Memory B cell (primary cell): ENCODE results near the gene ETFB.

ENCODE experiments used
- ATAC-seq: fragments of 150-1000 bp; cut with Tn5 transposase; 2 replicates; pipeline ENCODE4 v1.10.0; 2021; ENCODE audit warnings: low read depth, mild to moderate bottlenecking, moderate library complexity
- DNase-seq, 2 donors: peaks; one replicate each; pipeline ENCODE4 v3.0.0; 2022; ENCODE audit warnings: low spot score in 2 of 2
- H3K27ac Mint-ChIP-seq: one replicate; pipeline ENCODE4 v1.8.0; 2022; ENCODE audit warnings: mild to moderate bottlenecking, moderate library complexity, mixed read lengths
- H3K27me3 Mint-ChIP-seq: one replicate; pipeline ENCODE4 v1.8.0; 2022; ENCODE audit warnings: mixed read lengths
- H3K36me3 Mint-ChIP-seq: one replicate; pipeline ENCODE4 v1.8.0; 2022; ENCODE audit warnings: mild to moderate bottlenecking, mixed read lengths
- H3K4me1 Mint-ChIP-seq: one replicate; pipeline ENCODE4 v1.8.0; 2022; ENCODE audit warnings: mixed read lengths
- H3K4me3 Mint-ChIP-seq: one replicate; pipeline ENCODE4 v1.8.0; 2022; ENCODE audit warnings: mild to moderate bottlenecking, moderate library complexity, mixed read lengths
- H3K9me3 Mint-ChIP-seq: one replicate; pipeline ENCODE4 v1.8.0; 2022; ENCODE audit warnings: mixed read lengths

Gene ETFB

DNA sequence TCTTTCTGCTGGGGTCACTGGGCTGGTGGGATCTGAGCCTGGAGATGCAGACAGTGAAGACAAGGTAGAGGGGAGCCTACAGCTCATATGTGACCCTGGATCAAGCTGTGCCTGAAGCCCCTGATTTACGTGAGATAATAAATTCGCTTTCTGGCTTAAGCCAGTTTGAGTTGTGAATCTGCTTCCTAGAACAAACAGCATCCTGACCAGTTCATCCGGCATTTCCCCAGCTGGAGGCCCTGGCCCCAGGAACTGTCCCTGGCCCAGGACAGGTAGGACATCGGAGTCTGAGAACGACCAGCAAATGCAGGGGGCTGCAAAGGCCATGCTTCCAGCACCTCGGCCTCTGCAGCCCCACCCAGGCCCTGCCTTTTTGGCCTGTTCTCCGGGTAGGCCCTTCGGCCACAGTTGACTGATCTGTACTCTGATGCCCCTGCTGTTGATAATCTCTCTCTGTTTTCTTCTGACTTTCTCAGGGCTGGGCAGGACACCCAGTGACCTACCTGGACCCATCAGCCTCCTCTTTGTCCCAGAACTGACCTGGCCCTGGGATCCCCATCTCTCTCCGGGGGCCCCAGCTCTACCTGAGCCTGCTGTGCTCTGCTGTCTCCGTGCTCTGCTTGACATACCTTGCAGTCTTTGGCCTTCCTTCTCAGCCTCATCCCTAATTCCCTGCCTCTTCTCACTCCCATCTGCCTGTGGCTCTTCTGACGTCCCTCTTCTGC lies 14.8 kb downstream of the ETFB start:
- Mint-ChIP-seq H3K4me1 (peaks cover 6% of the 10 kb centered on the region), H3K9me3 (no peaks in the 10 kb centered on the region), H3K4me3 (no peak overlapping the region), H3K27ac (no peak overlapping the region), H3K36me3 (peaks cover 29% of the 10 kb centered on the region), H3K27me3 (no peaks in the 10 kb centered on the region)
- ATAC-seq (no peak), DNase-seq (no peak)

DNA sequence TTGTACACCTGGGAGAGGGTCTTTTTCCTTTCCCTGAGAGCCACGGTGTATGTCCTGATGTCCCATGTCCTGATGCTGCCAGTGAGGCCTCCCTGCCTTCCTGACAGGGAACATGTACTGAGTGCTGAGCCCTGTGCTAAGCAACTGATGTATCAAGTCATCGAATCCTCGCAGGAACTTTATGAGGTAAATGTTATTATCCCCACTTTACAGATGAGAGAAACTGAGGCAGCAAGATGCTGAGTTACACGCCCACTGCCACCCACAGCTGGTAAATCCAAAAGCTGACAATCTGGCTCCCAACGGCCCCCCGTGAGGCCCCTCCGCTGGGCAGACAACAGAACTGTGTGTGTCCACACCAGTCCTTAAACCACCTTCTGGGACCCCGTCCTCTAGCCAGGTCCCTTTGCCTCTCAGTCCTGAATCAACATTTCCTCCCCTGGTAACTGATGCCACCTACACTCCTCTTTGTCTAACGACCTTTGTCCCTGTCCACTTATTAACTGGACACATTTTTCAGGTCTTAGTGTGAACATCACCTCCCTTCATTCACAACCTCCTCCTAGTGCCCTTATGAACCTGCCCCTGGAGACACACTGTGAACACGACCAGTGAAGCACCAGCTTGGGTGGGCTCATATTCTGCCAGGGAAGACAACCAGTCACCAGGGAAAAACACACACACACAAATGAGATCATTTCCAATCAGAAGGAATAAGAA lies 18.8 kb downstream of the ETFB start:
- no peaks in the 10 kb centered on the region for H3K9me3 Mint-ChIP-seq
- H3K4me3 Mint-ChIP-seq, result no peak overlapping the region
- DNase-seq, result no peak
- no peaks in the 10 kb centered on the region for H3K27me3 Mint-ChIP-seq
- H3K4me1 Mint-ChIP-seq, result peaks cover 27% of the 10 kb centered on the region
- H3K27ac Mint-ChIP-seq, result peak overlapping the region; percentile 1
- ATAC-seq, result no peak
- peaks cover 21% of the 10 kb centered on the region for H3K36me3 Mint-ChIP-seq

DNA sequence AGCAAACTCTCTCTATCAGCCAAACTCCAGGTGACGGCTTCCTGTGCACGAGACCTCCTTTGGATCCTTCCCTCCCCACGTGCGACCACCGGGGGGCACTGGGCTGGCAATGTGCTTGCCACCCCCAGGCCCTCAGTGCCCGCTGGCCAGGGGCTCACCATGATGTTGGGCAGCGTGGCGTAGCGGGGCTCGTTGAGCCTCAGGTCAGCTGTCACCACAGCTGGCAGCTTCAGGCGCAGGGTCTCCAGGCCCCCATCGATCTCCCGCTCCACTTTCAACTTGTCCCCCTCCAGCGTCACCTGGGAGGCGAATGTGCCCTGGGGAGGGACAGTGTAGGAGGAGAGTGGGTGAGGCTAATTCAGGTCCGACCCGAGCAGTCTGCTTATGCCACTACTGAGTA lies 19.4 kb downstream of the ETFB start:
- Mint-ChIP-seq H3K36me3 (peaks cover 15% of the 10 kb centered on the region), H3K4me3 (no peak overlapping the region), H3K9me3 (no peaks in the 10 kb centered on the region), H3K4me1 (peaks cover 29% of the 10 kb centered on the region), H3K27ac (no peak overlapping the region), H3K27me3 (no peaks in the 10 kb centered on the region)
- ATAC-seq (no peak), DNase-seq (no peak)

DNA sequence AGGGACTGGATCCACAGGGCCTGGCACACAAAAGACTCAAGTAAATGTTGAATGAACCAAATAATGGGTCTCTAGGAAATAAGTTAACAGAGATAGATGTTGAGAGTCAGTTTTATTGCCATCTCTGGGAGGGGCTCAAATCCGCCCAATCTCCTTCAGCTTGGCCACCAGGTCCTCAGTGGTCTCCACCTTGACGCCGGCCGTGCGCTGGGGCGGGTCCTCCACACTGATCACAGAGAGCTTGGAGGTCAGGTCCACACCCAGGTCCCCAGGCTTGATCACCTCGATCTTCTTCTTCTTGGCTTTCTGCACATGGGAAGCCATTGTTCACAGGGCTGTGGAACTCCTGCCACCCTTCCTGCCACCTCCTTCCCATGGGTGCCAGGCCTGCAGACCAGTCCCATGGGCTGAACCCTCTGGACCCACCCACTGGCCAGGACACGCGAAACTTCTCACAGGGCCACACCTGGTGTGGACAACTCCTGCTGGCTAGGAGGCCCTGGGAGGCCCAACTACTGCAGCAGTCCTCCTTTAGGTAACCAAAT lies 21.0 kb downstream of the ETFB start:
- Mint-ChIP-seq H3K4me1 (peaks cover 32% of the 10 kb centered on the region), H3K36me3 (peaks cover 9% of the 10 kb centered on the region), H3K9me3 (no peaks in the 10 kb centered on the region), H3K4me3 (peak overlapping the region; percentile 79), H3K27me3 (no peaks in the 10 kb centered on the region), H3K27ac (peak overlapping the region; percentile 94)
- ATAC-seq (no peak), DNase-seq (no peak)

DNA sequence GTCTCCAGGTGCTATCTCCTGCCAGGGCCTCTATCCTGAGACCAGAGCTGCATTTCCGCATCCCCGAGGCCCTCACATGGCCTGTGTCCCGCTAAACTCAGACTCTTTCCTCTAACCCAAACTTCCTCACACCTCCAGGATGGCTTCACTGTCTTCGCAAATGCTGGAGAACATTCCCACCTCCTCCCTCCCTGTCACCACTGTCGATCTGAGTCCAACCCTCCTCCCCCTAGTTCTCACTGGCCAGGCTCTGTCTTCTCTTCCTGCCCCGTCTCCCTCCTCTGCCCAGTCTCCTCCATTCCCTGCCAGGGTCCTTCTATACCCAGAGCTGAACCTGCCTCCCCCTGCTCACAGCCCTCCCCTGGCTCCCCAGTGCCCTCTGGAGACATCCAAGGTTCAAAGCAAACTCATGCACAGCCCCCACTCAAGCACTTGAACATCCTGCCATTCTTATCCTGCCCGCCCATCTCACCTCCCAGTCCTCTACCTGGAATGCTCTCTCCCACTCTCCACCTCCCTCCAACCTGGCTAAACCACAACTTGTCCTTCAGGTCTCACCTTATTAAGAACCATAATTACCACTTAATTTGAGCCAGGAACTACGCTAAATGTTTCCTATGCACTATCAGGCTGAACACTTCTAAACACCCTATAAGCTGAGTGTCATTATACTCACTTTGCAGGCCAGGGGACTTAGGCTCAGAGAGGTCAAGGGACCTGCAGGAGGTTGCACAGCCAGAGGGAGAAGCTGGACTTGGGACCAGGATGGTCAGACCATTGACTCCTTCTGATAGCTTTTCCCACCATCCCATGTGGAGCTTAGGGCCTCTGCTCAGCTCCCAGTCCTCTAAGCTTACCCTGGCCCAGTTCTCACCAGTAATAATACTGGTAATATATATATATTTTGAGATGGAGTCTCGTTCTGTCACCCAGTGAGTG lies 23.3 kb downstream of the ETFB start:
- ATAC-seq (no peak), DNase-seq (no peak)
- no peaks in the 10 kb centered on the region for H3K9me3 Mint-ChIP-seq
- H3K4me3 Mint-ChIP-seq, result peak overlapping the region; percentile 2
- peaks cover 42% of the 10 kb centered on the region for H3K4me1 Mint-ChIP-seq
- peaks cover 6% of the 10 kb centered on the region for H3K36me3 Mint-ChIP-seq
- H3K27me3 Mint-ChIP-seq, result no peaks in the 10 kb centered on the region
- peak overlapping the region; percentile 63 for H3K27ac Mint-ChIP-seq

DNA sequence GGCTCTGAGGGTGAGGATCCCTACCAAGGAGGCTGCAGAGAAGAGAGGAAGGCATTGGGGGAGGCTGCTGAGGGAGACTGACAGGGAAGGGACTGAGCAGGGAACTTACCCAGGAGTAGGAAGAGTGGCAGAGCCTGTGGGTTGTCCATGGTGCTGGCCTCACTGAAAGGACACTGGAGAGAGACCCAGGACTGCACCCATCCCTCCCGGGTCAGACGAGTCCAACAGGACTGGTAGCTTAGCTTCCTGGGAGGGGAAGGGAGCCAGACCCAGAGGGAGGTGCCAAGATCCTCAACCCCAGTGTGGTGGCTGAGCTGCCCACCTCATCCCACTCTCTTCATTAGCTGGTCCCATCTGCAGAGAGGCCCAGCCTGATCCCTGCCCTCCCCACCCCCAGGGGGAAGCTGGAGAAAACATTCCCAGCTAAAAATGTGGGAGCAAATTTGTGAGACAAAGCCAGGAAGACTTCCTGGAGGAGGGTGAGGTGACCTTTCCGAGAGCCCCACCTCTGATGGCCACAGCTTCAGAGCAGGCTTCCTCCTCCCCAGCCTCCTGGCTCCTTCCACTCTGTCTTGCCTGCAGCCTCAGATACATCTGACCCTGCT lies 24.1 kb downstream of the ETFB start, which contains the start of gene VSIG10L:
Gene VSIG10L, minus strand, starts transcription at position 164 of the 605 bp plus-strand sequence. Its CDS starts 15 bp downstream, at position 149.
- H3K4me3 Mint-ChIP-seq, result peak within 1 kb of the TSS; percentile 98
- no peaks in the 10 kb centered on the region for H3K9me3 Mint-ChIP-seq
- DNase-seq, result no peak
- ATAC-seq, result no peak
- no peaks in the 10 kb centered on the region for H3K27me3 Mint-ChIP-seq
- peaks cover 39% of the 10 kb centered on the region for H3K4me1 Mint-ChIP-seq
- peak within 1 kb of the TSS; percentile 63 for H3K27ac Mint-ChIP-seq
- H3K36me3 Mint-ChIP-seq, result peaks cover 3% of the 10 kb centered on the region

DNA sequence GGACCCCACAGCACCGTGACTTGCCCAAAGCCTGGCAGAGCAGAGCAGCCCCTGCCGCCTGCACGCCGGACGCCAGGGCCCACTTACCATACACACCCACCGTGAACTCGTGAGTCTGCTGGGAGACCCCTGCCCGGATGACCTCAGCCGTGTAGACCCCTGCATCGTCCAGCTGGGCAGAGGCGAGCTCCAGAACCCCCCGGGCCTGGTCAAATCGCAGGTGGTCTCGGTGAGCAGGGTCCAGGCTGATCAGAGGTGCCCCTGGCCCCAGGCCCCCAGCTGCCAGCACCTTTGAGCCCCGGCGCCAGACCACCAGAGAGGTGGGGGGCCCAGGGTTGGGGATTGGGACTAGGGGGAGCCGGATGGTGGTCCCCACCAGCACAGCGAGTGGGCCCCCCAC lies 25.1 kb downstream of the ETFB start:
- DNase-seq, result no peak
- Mint-ChIP-seq H3K4me3 (peak overlapping the region; percentile 98), H3K4me1 (peaks cover 39% of the 10 kb centered on the region), H3K9me3 (no peaks in the 10 kb centered on the region), H3K36me3 (peaks cover 2% of the 10 kb centered on the region), H3K27me3 (no peaks in the 10 kb centered on the region), H3K27ac (peak overlapping the region; percentile 53)
- ATAC-seq, result no peak

DNA sequence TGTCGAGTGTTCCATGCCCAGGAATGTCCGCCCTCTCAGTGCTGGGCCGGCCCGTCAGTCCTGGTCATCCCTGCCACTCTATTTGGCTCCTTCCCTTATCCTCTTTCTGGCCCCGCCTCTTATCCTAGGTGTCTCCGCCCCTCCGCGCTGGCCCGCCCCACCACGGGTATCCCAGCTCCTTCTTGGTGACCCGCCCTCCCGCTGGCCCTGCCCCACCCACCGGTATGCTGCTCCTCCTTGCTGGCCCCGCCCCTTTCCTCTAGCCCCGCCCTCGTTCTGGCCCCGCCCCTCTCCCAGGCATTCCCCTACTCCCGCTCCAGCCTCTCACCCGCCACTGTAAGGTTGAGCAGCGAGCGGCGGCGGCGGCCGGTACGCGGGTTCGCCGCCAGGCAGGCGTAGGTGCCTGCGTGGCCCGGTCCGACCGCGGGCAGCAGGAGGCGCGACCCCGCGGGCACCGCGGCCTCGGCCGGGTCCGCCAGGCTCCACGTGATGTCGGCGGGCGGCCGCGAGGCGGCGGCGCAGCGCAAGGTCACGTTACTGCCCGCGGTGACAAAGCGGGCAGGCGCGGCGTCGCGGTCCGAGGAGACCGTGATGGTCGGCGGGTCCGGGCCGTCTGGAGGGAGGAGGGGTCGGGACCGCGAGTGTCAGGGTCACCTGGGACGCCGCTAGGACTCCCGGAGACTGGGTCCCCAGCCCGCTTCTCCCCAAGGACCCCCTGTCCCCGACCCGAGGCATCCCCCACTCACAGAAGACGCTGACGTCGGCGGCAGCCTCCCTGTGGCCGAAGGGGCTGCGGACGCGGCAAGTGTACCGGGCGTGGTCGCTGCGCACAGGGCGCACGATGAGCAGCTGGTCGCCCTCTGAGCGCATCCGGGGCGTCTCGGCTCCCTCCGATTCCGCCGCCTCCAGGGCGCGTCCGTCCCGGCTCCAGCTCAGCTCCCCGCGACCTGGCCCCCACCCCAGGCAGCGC lies 26.2 kb downstream of the ETFB start:
- ATAC-seq, result peak; percentile 68

DNA sequence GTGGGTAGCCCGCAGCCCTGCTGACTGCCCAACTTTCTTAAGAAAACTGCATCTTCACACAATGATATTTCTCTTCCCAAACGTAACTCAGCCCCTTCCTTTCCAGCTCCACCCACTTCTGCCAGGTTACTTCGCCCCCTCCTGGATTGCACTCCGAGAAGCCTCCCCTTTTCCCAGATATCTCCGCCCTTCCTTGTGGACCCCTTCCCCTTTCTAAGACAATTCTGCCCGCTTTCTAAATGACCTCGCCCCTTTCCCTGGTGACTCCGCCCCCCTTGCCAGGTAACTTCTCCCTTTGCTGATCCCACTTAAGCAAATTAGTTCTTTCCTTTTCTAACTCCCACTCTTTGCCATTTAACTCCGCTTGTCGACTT lies 26.9 kb downstream of the ETFB start:
- ATAC-seq (peak; percentile 3), DNase-seq (no peak)
- Mint-ChIP-seq H3K4me1 (peaks cover 29% of the 10 kb centered on the region), H3K27me3 (no peaks in the 10 kb centered on the region), H3K9me3 (no peaks in the 10 kb centered on the region), H3K27ac (peak overlapping the region; percentile 53), H3K4me3 (peak overlapping the region; percentile 98), H3K36me3 (peaks cover 2% of the 10 kb centered on the region)

More for the DNA sequence above, 26.2 kb downstream of the ETFB start:
- DNase-seq, result peak; percentile 80 to 87
- peak overlapping the region; percentile 53 for H3K27ac Mint-ChIP-seq
- H3K4me1 Mint-ChIP-seq, result peaks cover 33% of the 10 kb centered on the region
- peak overlapping the region; percentile 98 for H3K4me3 Mint-ChIP-seq
- H3K36me3 Mint-ChIP-seq, result peaks cover 2% of the 10 kb centered on the region
- H3K27me3 Mint-ChIP-seq, result no peaks in the 10 kb centered on the region
- no peaks in the 10 kb centered on the region for H3K9me3 Mint-ChIP-seq

DNA sequence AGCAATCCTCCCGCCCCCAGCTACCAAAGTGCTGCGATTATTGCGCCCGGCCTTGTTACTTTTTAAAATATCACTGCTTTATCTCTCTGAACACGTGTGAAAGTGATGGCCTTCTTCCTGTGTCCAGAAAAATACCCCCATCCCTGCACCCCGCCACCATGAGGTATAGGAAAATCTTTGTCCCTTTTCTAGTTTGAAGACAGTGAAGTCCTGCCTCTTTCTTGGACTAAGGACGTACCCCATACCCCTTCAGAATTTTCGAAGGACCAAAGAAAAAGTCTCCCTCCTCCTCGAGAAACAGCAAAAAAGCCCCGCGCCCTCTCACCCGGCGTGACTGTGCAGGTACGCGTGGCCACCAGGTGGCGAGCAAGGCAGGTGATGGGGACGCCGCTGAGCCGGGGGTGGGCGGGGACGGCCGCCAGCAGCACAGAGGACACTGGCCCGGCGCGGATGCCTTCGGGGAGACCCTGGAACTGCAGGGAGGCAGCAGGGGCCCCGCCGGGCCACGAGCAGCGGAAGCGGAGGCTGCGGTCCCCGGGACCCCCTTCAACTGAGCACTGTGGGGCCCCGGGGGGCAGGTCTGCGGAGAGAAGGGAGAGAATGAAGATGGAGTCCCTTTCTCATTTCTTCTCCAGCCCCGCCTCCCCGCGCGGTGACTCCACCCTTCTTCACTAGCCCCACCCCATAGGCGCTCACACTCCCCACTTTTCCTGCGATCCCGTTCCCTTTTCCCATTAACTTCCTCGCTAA lies 27.4 kb downstream of the ETFB start:
- peaks cover 24% of the 10 kb centered on the region for H3K4me1 Mint-ChIP-seq
- ATAC-seq (peak; percentile 70), DNase-seq (peak; percentile 86 to 92)
- no peaks in the 10 kb centered on the region for H3K27me3 Mint-ChIP-seq
- H3K9me3 Mint-ChIP-seq, result no peaks in the 10 kb centered on the region
- H3K36me3 Mint-ChIP-seq, result peaks cover 2% of the 10 kb centered on the region
- H3K4me3 Mint-ChIP-seq, result peak overlapping the region; percentile 98
- peak overlapping the region; percentile 53 for H3K27ac Mint-ChIP-seq

DNA sequence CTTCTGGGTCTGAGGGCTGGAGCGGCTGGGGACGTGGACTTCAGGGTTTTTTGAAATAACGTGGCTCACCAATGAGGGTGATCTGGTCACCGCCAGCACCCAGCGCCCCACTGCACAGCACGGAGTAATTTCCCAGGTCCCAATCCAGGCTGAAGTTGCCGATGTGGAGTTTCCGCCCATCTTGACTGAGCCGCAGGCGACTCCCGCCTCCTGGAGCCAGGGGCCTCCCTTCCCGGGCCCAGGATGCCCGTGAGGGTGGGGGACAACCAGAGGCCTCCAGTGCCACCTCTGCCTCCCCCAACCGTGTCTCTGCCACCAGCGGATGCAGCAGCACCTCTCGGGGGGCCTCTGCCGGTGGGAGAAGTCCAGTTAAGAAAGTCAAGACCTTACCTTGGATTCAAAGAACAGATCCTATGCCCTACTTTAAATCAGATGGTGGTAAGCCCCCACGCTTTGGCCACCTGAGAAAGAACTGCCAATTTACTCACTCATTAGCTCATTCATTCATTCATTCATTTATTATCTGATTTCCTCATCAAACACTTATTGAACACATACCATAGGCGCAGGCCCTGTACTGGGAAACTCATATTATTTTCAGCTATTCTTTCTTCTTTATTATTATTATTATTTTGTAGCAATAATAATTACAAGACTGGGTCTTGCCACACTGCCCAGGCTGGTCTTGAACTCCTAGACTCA lies 28.2 kb downstream of the ETFB start:
- Mint-ChIP-seq H3K4me3 (peak overlapping the region; percentile 98), H3K9me3 (no peaks in the 10 kb centered on the region), H3K36me3 (peaks cover 2% of the 10 kb centered on the region), H3K27me3 (no peaks in the 10 kb centered on the region), H3K4me1 (peaks cover 22% of the 10 kb centered on the region), H3K27ac (no peak overlapping the region)
- ATAC-seq, result no peak
- DNase-seq, result no peak
